ENCODE results near the gene CAMSAP1. TPM values are rescaled to one million over a fixed set of nuclear protein-coding genes. Genes with fewer than 3 reads are reported as not detected.

The CAMSAP1 gene
- total and polyA plus RNA-seq, 4 donors: 5.0 to 29.8 (median 15.1) TPM

GRCh38 chr9:135762921-135763320 is 144.4 kb downstream of the CAMSAP1 start:
- Histone ChIP-seq H3K9me3 (ENCODE audit: control insufficient read depth in 4 of 4, insufficient read depth in 3 of 4, low read length in 3 of 4) (peaks cover 0 to 17% (median 2%) of the 10 kb centered on the region in 4 donors), H3K27me3 (ENCODE audit: control insufficient read depth in 3 of 3, insufficient read depth in 3 of 3, low read length in 2 of 3) (no peaks in the 10 kb centered on the region), H3K27ac (ENCODE audit: low read depth in 1 of 2, low read length in 1 of 2) (no peak overlapping the region), H3K4me1 (ENCODE audit: control insufficient read depth in 5 of 5, insufficient read depth in 5 of 5, low read length in 5 of 5) (no peaks in the 10 kb centered on the region), H3K36me3 (ENCODE audit: control insufficient read depth in 4 of 4, insufficient read depth in 4 of 4, low read length in 4 of 4) (no peaks in the 10 kb centered on the region), H3K4me3 (no peak overlapping the region), H3K9ac (ENCODE audit: insufficient read depth in 1 of 2, low read length in 2 of 2) (no peak overlapping the region)
- ATAC-seq (ENCODE audit: insufficient read depth, low FRiP score): no peak
- TF ChIP-seq CTCF (IDR thresholded peaks at IDR 0.05; ENCODE audit: control extremely low read depth, extremely low read depth): no peak
- no peak for DNase-seq
- WGBS, 2 donors: 81 to 84% methylated on average over 13 of the region's 13 CpGs

GRCh38 chr9:135761845-135762168 is 145.5 kb downstream of the CAMSAP1 start:
- H3K27ac ChIP-seq (ENCODE audit: low read depth in 1 of 2, low read length in 1 of 2): no peak overlapping the region
- H3K36me3 ChIP-seq (ENCODE audit: control insufficient read depth in 4 of 4, insufficient read depth in 4 of 4, low read length in 4 of 4): no peaks in the 10 kb centered on the region
- 81 to 92% methylated on average over 16 of the region's 16 CpGs for WGBS, 2 donors
- no peak overlapping the region for H3K9ac ChIP-seq (ENCODE audit: insufficient read depth in 1 of 2, low read length in 2 of 2)
- H3K4me3 ChIP-seq: no peak overlapping the region
- H3K9me3 ChIP-seq (ENCODE audit: control insufficient read depth in 4 of 4, insufficient read depth in 3 of 4, low read length in 3 of 4): peaks cover 0 to 14% (median 2%) of the 10 kb centered on the region in 4 donors
- H3K4me1 ChIP-seq (ENCODE audit: control insufficient read depth in 5 of 5, insufficient read depth in 5 of 5, low read length in 5 of 5): no peaks in the 10 kb centered on the region
- ATAC-seq (ENCODE audit: insufficient read depth, low FRiP score) (no peak), DNase-seq (no peak)
- no peak for TF ChIP-seq CTCF (IDR thresholded peaks at IDR 0.05; ENCODE audit: control extremely low read depth, extremely low read depth)
- H3K27me3 ChIP-seq (ENCODE audit: control insufficient read depth in 3 of 3, insufficient read depth in 3 of 3, low read length in 2 of 3): no peaks in the 10 kb centered on the region

- no peak for ATAC-seq (ENCODE audit: insufficient read depth, low FRiP score)
- no peak for DNase-seq
- Histone ChIP-seq H3K27ac (ENCODE audit: low read depth in 1 of 2, low read length in 1 of 2) (no peak overlapping the region), H3K27me3 (ENCODE audit: control insufficient read depth in 3 of 3, insufficient read depth in 3 of 3, low read length in 2 of 3) (no peaks in the 10 kb centered on the region), H3K36me3 (ENCODE audit: control insufficient read depth in 4 of 4, insufficient read depth in 4 of 4, low read length in 4 of 4) (no peaks in the 10 kb centered on the region), H3K9me3 (ENCODE audit: control insufficient read depth in 4 of 4, insufficient read depth in 3 of 4, low read length in 3 of 4) (peaks cover 0 to 12% (median 2%) of the 10 kb centered on the region in 4 donors), H3K4me1 (ENCODE audit: control insufficient read depth in 5 of 5, insufficient read depth in 5 of 5, low read length in 5 of 5) (no peaks in the 10 kb centered on the region), H3K4me3 (no peak overlapping the region), H3K9ac (ENCODE audit: insufficient read depth in 1 of 2, low read length in 2 of 2) (no peak overlapping the region)
- TF ChIP-seq CTCF (IDR thresholded peaks at IDR 0.05; ENCODE audit: control extremely low read depth, extremely low read depth): no peak
- WGBS, 2 donors: 67 to 76% methylated on average over 20 of the region's 20 CpGs
Measured at GRCh38 chr9:135761150-135761844, 146.0 kb downstream of the CAMSAP1 start.

- ATAC-seq (ENCODE audit: insufficient read depth, low FRiP score) (no peak), DNase-seq (no peak)
- H3K4me3 ChIP-seq: no peak overlapping the region
- no peak overlapping the region for H3K9ac ChIP-seq (ENCODE audit: insufficient read depth in 1 of 2, low read length in 2 of 2)
- H3K9me3 ChIP-seq (ENCODE audit: control insufficient read depth in 4 of 4, insufficient read depth in 3 of 4, low read length in 3 of 4): peaks cover 0 to 10% (median 0%) of the 10 kb centered on the region in 4 donors
- no peak overlapping the region for H3K27ac ChIP-seq (ENCODE audit: low read depth in 1 of 2, low read length in 1 of 2)
- H3K27me3 ChIP-seq (ENCODE audit: control insufficient read depth in 3 of 3, insufficient read depth in 3 of 3, low read length in 2 of 3): no peaks in the 10 kb centered on the region
- WGBS, 2 donors: 74 to 90% methylated on average over 12 of the region's 12 CpGs
- H3K36me3 ChIP-seq (ENCODE audit: control insufficient read depth in 4 of 4, insufficient read depth in 4 of 4, low read length in 4 of 4): no peaks in the 10 kb centered on the region
- TF ChIP-seq CTCF (IDR thresholded peaks at IDR 0.05; ENCODE audit: control extremely low read depth, extremely low read depth): no peak
- H3K4me1 ChIP-seq (ENCODE audit: control insufficient read depth in 5 of 5, insufficient read depth in 5 of 5, low read length in 5 of 5): no peaks in the 10 kb centered on the region
Measured at GRCh38 chr9:135760465-135760864, 146.9 kb downstream of the CAMSAP1 start.

All from lung (tissue), 12 donors.